MM.1S (cell line): ENCODE results near the gene CCDC167.

ENCODE experiments used
- EZH2 ChIP-seq: fragments of 300-600 bp; sonication (generic); optimal IDR thresholded peaks from 2 replicates; pipeline ENCODE3; 2017; ENCODE audit warnings: low read depth, mild to moderate bottlenecking, antibody characterized with exemption, low read length, mixed read lengths
- EZH2phosphoT487 ChIP-seq: fragments of 300-600 bp; sonication (generic); IDR thresholded peaks from 2 replicates; pipeline ENCODE4 v1.6.1; 2018; ENCODE audit warnings: antibody characterized with exemption, low read length
- TF ChIP-seq, protein P1 (sequence below): fragments of 300-600 bp; sonication (generic); IDR thresholded peaks from 2 replicates; pipeline ENCODE4 v1.5.1; 2016; ENCODE audit warnings: antibody characterized with exemption, low read length, mixed read lengths

DNA sequence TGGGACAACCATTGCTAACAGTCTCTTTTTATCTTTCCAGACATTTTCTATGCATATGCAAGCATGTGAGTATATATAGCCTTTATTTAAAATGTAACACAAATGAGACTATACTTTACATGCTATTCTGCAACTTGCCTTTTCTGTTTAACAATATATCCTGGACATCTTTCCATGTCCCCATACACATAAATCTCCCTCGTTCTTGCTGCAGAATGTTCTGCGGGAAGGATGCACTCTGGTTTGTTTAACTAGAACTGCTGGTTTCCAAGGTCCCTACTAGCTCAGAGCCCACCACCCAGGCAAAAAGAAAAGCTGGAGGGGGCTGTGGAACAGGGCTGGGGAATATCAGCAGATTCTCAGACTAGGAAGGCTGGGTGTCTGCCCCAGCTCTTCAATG lies 35.2 kb upstream of the CCDC167 start:
- TF ChIP-seq, protein P1, sequence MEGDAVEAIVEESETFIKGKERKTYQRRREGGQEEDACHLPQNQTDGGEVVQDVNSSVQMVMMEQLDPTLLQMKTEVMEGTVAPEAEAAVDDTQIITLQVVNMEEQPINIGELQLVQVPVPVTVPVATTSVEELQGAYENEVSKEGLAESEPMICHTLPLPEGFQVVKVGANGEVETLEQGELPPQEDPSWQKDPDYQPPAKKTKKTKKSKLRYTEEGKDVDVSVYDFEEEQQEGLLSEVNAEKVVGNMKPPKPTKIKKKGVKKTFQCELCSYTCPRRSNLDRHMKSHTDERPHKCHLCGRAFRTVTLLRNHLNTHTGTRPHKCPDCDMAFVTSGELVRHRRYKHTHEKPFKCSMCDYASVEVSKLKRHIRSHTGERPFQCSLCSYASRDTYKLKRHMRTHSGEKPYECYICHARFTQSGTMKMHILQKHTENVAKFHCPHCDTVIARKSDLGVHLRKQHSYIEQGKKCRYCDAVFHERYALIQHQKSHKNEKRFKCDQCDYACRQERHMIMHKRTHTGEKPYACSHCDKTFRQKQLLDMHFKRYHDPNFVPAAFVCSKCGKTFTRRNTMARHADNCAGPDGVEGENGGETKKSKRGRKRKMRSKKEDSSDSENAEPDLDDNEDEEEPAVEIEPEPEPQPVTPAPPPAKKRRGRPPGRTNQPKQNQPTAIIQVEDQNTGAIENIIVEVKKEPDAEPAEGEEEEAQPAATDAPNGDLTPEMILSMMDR, result no peak
- TF ChIP-seq EZH2 (no peak), EZH2phosphoT487 (no peak)
